ENCODE results near the gene CCR6. TPM values are rescaled to one million over a fixed set of nuclear protein-coding genes. Genes with fewer than 3 reads are reported as not detected.

The CCR6 gene
- total and polyA plus RNA-seq, 10 of the 15 experiments (the other 5 are each of a cell fraction or from before 2014, with no cell fraction given) = 2.2 to 7.6 (median 6.7) TPM

DNA sequence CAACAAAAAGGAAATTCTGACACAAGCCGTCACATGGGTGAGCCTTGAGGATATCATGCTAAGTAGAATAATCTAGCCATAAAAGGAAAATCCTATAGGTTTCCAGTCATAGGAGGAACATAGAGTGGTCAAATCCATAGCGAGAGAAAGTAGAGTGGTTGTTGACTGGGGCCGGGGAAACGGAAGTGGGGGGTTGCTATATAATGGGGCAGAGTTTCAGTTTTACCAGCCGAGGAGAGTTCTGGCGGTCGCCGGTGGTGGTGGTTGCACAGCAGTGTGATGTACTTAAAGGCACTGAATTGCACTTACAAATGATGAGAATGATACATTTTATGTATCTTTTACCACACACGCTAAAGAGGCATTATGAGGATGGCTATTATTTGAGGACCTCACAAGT lies 30.0 kb downstream of the CCR6 start (continued):
- TF ChIP-seq, protein P1, sequence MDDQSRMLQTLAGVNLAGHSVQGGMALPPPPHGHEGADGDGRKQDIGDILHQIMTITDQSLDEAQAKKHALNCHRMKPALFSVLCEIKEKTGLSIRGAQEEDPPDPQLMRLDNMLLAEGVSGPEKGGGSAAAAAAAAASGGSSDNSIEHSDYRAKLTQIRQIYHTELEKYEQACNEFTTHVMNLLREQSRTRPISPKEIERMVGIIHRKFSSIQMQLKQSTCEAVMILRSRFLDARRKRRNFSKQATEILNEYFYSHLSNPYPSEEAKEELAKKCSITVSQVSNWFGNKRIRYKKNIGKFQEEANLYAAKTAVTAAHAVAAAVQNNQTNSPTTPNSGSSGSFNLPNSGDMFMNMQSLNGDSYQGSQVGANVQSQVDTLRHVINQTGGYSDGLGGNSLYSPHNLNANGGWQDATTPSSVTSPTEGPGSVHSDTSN (IDR thresholded peaks at IDR 0.05; ENCODE audit: insufficient replicate concordance, low read depth, low read length) = no peak
- no peak for TF ChIP-seq FOS (IDR thresholded peaks at IDR 0.05; ENCODE audit: borderline replicate concordance, extremely low read depth, insufficient read length)
- TF ChIP-seq SMC3 (IDR thresholded peaks at IDR 0.05; ENCODE audit: borderline replicate concordance, low read length) = no peak
- TF ChIP-seq BACH1 (IDR thresholded peaks at IDR 0.05; ENCODE audit: borderline replicate concordance) = no peak
- TF ChIP-seq, protein P2, sequence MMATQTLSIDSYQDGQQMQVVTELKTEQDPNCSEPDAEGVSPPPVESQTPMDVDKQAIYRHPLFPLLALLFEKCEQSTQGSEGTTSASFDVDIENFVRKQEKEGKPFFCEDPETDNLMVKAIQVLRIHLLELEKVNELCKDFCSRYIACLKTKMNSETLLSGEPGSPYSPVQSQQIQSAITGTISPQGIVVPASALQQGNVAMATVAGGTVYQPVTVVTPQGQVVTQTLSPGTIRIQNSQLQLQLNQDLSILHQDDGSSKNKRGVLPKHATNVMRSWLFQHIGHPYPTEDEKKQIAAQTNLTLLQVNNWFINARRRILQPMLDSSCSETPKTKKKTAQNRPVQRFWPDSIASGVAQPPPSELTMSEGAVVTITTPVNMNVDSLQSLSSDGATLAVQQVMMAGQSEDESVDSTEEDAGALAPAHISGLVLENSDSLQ (IDR thresholded peaks at IDR 0.05) = no peak
- peak; percentile 53; the same call in 1 of the 2 replicates for TF ChIP-seq CREM (IDR thresholded peaks at IDR 0.05; ENCODE audit: low read depth)
- no peak for TF ChIP-seq SIX5 (IDR thresholded peaks at IDR 0.05; ENCODE audit: low read depth, low read length, severe bottlenecking)
- 0 out of 2 replicates have a peak, but pooled peaks have one; percentile 27 for TF ChIP-seq TAF1 (IDR thresholded peaks at IDR 0.05; ENCODE audit: borderline replicate concordance, low read depth, low read length)
- no peak for TF ChIP-seq RB1 (IDR thresholded peaks at IDR 0.05; ENCODE audit: borderline replicate concordance)
- no peak for TF ChIP-seq ZNF622 (IDR thresholded peaks at IDR 0.05)
- peak; percentile 54; the same call in 1 of the 2 replicates for TF ChIP-seq FOXM1 (IDR thresholded peaks at IDR 0.05; ENCODE audit: low read depth, low read length)
- TF ChIP-seq ASH2L (IDR thresholded peaks at IDR 0.05; ENCODE audit: borderline replicate concordance, low read depth) = no peak
- TF ChIP-seq, protein P3, sequence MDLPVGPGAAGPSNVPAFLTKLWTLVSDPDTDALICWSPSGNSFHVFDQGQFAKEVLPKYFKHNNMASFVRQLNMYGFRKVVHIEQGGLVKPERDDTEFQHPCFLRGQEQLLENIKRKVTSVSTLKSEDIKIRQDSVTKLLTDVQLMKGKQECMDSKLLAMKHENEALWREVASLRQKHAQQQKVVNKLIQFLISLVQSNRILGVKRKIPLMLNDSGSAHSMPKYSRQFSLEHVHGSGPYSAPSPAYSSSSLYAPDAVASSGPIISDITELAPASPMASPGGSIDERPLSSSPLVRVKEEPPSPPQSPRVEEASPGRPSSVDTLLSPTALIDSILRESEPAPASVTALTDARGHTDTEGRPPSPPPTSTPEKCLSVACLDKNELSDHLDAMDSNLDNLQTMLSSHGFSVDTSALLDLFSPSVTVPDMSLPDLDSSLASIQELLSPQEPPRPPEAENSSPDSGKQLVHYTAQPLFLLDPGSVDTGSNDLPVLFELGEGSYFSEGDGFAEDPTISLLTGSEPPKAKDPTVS (IDR thresholded peaks at IDR 0.05; ENCODE audit: low read depth, low read length) = no peak
- TF ChIP-seq KAT2A (conservative IDR thresholded peaks at IDR 0.05; ENCODE audit: control insufficient read depth, low read depth, low read length) = no peak
- TF ChIP-seq, protein P4, sequence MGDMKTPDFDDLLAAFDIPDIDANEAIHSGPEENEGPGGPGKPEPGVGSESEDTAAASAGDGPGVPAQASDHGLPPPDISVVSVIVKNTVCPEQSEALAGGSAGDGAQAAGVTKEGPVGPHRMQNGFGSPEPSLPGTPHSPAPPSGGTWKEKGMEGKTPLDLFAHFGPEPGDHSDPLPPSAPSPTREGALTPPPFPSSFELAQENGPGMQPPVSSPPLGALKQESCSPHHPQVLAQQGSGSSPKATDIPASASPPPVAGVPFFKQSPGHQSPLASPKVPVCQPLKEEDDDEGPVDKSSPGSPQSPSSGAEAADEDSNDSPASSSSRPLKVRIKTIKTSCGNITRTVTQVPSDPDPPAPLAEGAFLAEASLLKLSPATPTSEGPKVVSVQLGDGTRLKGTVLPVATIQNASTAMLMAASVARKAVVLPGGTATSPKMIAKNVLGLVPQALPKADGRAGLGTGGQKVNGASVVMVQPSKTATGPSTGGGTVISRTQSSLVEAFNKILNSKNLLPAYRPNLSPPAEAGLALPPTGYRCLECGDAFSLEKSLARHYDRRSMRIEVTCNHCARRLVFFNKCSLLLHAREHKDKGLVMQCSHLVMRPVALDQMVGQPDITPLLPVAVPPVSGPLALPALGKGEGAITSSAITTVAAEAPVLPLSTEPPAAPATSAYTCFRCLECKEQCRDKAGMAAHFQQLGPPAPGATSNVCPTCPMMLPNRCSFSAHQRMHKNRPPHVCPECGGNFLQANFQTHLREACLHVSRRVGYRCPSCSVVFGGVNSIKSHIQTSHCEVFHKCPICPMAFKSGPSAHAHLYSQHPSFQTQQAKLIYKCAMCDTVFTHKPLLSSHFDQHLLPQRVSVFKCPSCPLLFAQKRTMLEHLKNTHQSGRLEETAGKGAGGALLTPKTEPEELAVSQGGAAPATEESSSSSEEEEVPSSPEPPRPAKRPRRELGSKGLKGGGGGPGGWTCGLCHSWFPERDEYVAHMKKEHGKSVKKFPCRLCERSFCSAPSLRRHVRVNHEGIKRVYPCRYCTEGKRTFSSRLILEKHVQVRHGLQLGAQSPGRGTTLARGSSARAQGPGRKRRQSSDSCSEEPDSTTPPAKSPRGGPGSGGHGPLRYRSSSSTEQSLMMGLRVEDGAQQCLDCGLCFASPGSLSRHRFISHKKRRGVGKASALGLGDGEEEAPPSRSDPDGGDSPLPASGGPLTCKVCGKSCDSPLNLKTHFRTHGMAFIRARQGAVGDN (IDR thresholded peaks at IDR 0.05) = peak; percentile 46; the same call in 1 of the 2 replicates
- no peak for TF ChIP-seq FOXK2 (IDR thresholded peaks at IDR 0.05)
- TF ChIP-seq MEF2B (IDR thresholded peaks at IDR 0.05; ENCODE audit: partially characterized antibody, poor library complexity, severe bottlenecking) = no peak

All from GM12878 (cell line).